ENCODE results near the gene IL1RAP. TPM values are rescaled to one million over a fixed set of nuclear protein-coding genes. Genes with fewer than 3 reads are reported as not detected.

The IL1RAP gene
- total and polyA plus RNA-seq, 2 donors (not counting 3 experiments of a cell fraction or from before 2014, with no cell fraction given), result 4.3 to 9.2 TPM

DNA sequence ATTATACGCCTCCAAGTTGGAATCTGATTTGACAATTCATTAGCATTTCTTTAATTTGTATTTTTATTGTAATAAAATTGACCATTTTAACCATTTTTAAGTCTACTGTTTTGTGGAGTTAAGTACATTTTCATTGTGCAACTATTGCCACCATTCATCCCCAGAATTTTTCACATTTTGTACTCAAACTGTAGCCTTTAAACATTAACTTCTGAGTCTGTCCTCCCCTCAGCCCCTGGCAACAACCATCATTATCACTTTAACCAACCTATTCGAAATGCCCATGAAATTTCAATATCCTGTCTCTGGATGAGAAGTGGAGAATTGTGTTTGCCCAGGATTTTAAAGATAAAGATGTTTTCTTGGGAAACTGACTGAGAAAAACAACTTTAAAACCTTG lies 27.7 kb downstream of the IL1RAP start:
- Histone ChIP-seq H3K4me2 (ENCODE audit: insufficient read depth, low read length) (no peak overlapping the region), H3K9me1 (replicated peaks; ENCODE audit: control insufficient read depth, extremely low read depth, insufficient read depth, low read length) (no peaks in the 10 kb centered on the region), H4K20me1 (replicated peaks; ENCODE audit: control insufficient read depth, extremely low read depth, insufficient read depth, low read length) (no peaks in the 10 kb centered on the region), H2AFZ (ENCODE audit: low read depth, low read length) (no peak overlapping the region), H3K9me3 (replicated peaks; ENCODE audit: control insufficient read depth, insufficient read depth, low read length) (no peaks in the 10 kb centered on the region), H3K4me1 (ENCODE audit: control insufficient read depth, extremely low read depth, insufficient read depth, low read length) (no peaks in the 10 kb centered on the region), H3K4me3 (replicated peaks in 1 of 3; ENCODE audit: insufficient read depth in 1 of 3, low read depth in 1 of 3, low read length in 3 of 3) (no peak overlapping the region), H3K9ac (replicated peaks; ENCODE audit: extremely low read depth, insufficient read depth, low read length) (no peak overlapping the region), H3K79me2 (ENCODE audit: control insufficient read depth, insufficient read depth, low read length) (no peaks in the 10 kb centered on the region), H3K36me3 (ENCODE audit: control insufficient read depth in 2 of 2, extremely low read depth in 1 of 2, insufficient read depth in 2 of 2, low read length in 2 of 2) (no peaks in the 10 kb centered on the region), H3K27ac (ENCODE audit: insufficient read depth, low read depth, low read length) (no peak overlapping the region), H3K27me3 (ENCODE audit: control insufficient read depth in 2 of 2, insufficient read depth in 2 of 2, low read length in 2 of 2) (no peaks in the 10 kb centered on the region)
- POLR2A ChIA-PET, result no interaction called here
- dilution Hi-C loops (cut with MboI; ENCODE audit: extremely low pct_ligation_motif_present, low sequenced_read_pairs) (no loop called here), intact Hi-C loops (cut with micrococcal nuclease) (no loop called here)
- FAIRE-seq, result no peak
- DNase-seq (ENCODE audit: low read depth, low spot score), result no peak
- TF ChIP-seq GATA2 (IDR thresholded peaks at IDR 0.05; ENCODE audit: insufficient read depth, insufficient read length, low read depth, low read length) (no peak), MYC (IDR thresholded peaks at IDR 0.05; ENCODE audit: low read depth, low read length) (no peak), EZH2 (IDR thresholded peaks at IDR 0.05; ENCODE audit: borderline replicate concordance, low read depth, low read length, severe bottlenecking) (no peak), POLR2AphosphoS5 (IDR thresholded peaks at IDR 0.05; ENCODE audit: insufficient read depth, low read depth, low read length) (no peak), JUN (IDR thresholded peaks at IDR 0.05; ENCODE audit: borderline replicate concordance, insufficient read depth, insufficient read length, low read depth) (no peak), FOS (IDR thresholded peaks at IDR 0.05; ENCODE audit: borderline replicate concordance, insufficient read depth, low read length) (no peak), POLR2A (IDR thresholded peaks at IDR 0.05; ENCODE audit: low read depth, low read length) (no peak), MAX (IDR thresholded peaks at IDR 0.05; ENCODE audit: insufficient read depth, insufficient read length) (no peak)
- TF ChIP-seq, protein P1, sequence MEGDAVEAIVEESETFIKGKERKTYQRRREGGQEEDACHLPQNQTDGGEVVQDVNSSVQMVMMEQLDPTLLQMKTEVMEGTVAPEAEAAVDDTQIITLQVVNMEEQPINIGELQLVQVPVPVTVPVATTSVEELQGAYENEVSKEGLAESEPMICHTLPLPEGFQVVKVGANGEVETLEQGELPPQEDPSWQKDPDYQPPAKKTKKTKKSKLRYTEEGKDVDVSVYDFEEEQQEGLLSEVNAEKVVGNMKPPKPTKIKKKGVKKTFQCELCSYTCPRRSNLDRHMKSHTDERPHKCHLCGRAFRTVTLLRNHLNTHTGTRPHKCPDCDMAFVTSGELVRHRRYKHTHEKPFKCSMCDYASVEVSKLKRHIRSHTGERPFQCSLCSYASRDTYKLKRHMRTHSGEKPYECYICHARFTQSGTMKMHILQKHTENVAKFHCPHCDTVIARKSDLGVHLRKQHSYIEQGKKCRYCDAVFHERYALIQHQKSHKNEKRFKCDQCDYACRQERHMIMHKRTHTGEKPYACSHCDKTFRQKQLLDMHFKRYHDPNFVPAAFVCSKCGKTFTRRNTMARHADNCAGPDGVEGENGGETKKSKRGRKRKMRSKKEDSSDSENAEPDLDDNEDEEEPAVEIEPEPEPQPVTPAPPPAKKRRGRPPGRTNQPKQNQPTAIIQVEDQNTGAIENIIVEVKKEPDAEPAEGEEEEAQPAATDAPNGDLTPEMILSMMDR (IDR thresholded peaks at IDR 0.05; ENCODE audit: extremely low read depth in 1 of 2, insufficient read depth in 1 of 2, low read depth in 1 of 2, low read length in 2 of 2), result no peak
- CTCF ChIA-PET, result interaction anchor here (1.3 kb wide), 1 partner anchor 16 kb away, joined by 3 read pairs; no protein-coding TSS in a partner anchor
- BruUV-seq (replicated peaks), result no TSS peak

All from endothelial cell of umbilical vein (primary cell).